Activated naive CD8-positive, alpha-beta T cell treated with anti-CD3 and anti-CD28 coated beads for 36 hours (primary cell): ENCODE results near the gene SRSF11. TPM values are rescaled to one million over a fixed set of nuclear protein-coding genes. Genes with fewer than 3 reads are reported as not detected.

Experiments used
- DNase-seq: peaks from one replicate; pipeline ENCODE4 v3.0.0; 2021
- H3K27ac Mint-ChIP-seq: one replicate; pipeline ENCODE4 v1.8.0; 2022; ENCODE audit warnings: mild to moderate bottlenecking, moderate library complexity, mixed read lengths
- H3K27me3 Mint-ChIP-seq: one replicate; pipeline ENCODE4 v1.8.0; 2022; ENCODE audit warnings: mild to moderate bottlenecking, mixed read lengths
- H3K36me3 Mint-ChIP-seq: one replicate; pipeline ENCODE4 v1.8.0; 2021; ENCODE audit warnings: mild to moderate bottlenecking, mixed read lengths
- H3K4me1 Mint-ChIP-seq: one replicate; pipeline ENCODE4 v1.8.0; 2021; ENCODE audit warnings: mixed read lengths
- H3K4me3 Mint-ChIP-seq: one replicate; pipeline ENCODE4 v1.8.0; 2022; ENCODE audit warnings: mild to moderate bottlenecking, moderate library complexity, mixed read lengths
- H3K9me3 Mint-ChIP-seq: one replicate; pipeline ENCODE4 v1.8.0; 2022; ENCODE audit warnings: mixed read lengths
- total RNA-seq, 2 experiments: library from RNA; stranded (reverse); gene quantifications; one replicate each; pipeline ENCODE4 v1.2.3, GENCODE V29; 2021

The SRSF11 gene
- total RNA-seq, 2 experiments from 2014 or later: 187 to 190 TPM

DNA sequence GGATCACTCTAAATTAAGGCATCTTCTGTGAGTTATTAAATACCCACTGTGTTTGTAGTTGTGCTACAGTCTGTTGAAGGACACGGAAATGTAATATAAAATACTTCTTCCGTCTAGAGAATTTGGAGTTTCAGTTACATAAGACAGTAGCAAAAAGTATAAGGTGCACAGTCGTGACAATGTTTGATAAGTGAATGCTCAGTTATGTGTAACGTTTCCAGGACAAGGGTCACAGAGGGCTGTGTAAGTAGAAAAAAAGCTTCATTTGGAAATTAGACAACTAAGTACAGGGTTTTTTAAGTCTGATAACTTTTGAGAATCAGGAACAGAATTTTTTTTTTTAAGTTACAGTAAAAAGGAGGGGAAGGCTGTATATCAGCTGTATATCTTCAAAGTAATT is 27.5 kb downstream of the SRSF11 start:
- Mint-ChIP-seq H3K27me3 (no peaks in the 10 kb centered on the region), H3K27ac (peak overlapping the region; percentile 59), H3K4me3 (no peak overlapping the region), H3K36me3 (peaks cover 47% of the 10 kb centered on the region), H3K9me3 (no peaks in the 10 kb centered on the region), H3K4me1 (peaks cover 21% of the 10 kb centered on the region)
- no peak for DNase-seq

GRCh38 chr1:70256664-70257063 is 35.5 kb downstream of the SRSF11 start:
- no peak for DNase-seq
- no peak overlapping the region for H3K27ac Mint-ChIP-seq

GRCh38 chr1:70264839-70265238 is 43.7 kb downstream of the SRSF11 start:
- no peak for DNase-seq
- Mint-ChIP-seq H3K4me1 (no peaks in the 10 kb centered on the region), H3K9me3 (peaks cover 7% of the 10 kb centered on the region), H3K27me3 (no peaks in the 10 kb centered on the region), H3K36me3 (peaks cover 25% of the 10 kb centered on the region), H3K27ac (no peak overlapping the region), H3K4me3 (no peak overlapping the region)

More at GRCh38 chr1:70256664-70257063, 35.5 kb downstream of the SRSF11 start:
- Mint-ChIP-seq H3K36me3 (peaks cover 7% of the 10 kb centered on the region), H3K4me3 (no peak overlapping the region), H3K27me3 (no peaks in the 10 kb centered on the region), H3K4me1 (no peaks in the 10 kb centered on the region), H3K9me3 (no peaks in the 10 kb centered on the region)

- no peak for DNase-seq
- H3K4me1 Mint-ChIP-seq: no peaks in the 10 kb centered on the region
- peaks cover 26% of the 10 kb centered on the region for H3K36me3 Mint-ChIP-seq
- no peak overlapping the region for H3K27ac Mint-ChIP-seq
- no peak overlapping the region for H3K4me3 Mint-ChIP-seq
- peaks cover 7% of the 10 kb centered on the region for H3K9me3 Mint-ChIP-seq
- H3K27me3 Mint-ChIP-seq: no peaks in the 10 kb centered on the region
Observed at GRCh38 chr1:70265946-70266345, 44.8 kb downstream of the SRSF11 start.

DNA sequence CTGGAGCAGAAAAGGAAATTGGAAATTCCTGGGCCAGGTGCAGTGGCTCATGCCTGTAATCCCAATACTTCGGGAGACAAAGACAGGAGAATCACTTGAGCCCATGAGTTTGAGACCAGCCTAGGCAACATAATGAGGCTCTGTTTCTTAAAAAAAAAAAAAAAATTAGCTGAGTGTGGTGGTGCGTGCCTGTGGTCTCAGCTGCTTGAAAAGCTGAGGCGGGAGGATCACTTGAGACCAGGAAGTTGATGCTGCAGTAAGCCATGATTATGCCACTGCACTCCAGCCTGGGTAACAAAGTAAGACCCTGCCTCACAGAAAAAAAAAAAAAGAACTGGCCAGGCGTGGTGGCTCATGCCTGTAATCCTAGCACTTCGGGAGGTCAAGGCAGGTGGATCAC is 56.7 kb downstream of the SRSF11 start:
- H3K36me3 Mint-ChIP-seq: peaks cover 11% of the 10 kb centered on the region
- H3K4me3 Mint-ChIP-seq: no peak overlapping the region
- no peak overlapping the region for H3K27ac Mint-ChIP-seq
- DNase-seq: no peak
- no peaks in the 10 kb centered on the region for H3K9me3 Mint-ChIP-seq
- H3K4me1 Mint-ChIP-seq: no peaks in the 10 kb centered on the region
- no peaks in the 10 kb centered on the region for H3K27me3 Mint-ChIP-seq

GRCh38 chr1:70278710-70279109 is 57.5 kb downstream of the SRSF11 start:
- no peaks in the 10 kb centered on the region for H3K4me1 Mint-ChIP-seq
- no peaks in the 10 kb centered on the region for H3K27me3 Mint-ChIP-seq
- DNase-seq: no peak
- no peak overlapping the region for H3K27ac Mint-ChIP-seq
- H3K9me3 Mint-ChIP-seq: no peaks in the 10 kb centered on the region
- peaks cover 8% of the 10 kb centered on the region for H3K36me3 Mint-ChIP-seq
- H3K4me3 Mint-ChIP-seq: no peak overlapping the region

- Mint-ChIP-seq H3K36me3 (peaks cover 11% of the 10 kb centered on the region), H3K9me3 (no peaks in the 10 kb centered on the region), H3K27me3 (no peaks in the 10 kb centered on the region), H3K27ac (no peak overlapping the region), H3K4me1 (no peaks in the 10 kb centered on the region), H3K4me3 (no peak overlapping the region)
- no peak for DNase-seq
Observed at GRCh38 chr1:70284366-70284765, 63.2 kb downstream of the SRSF11 start.

DNA sequence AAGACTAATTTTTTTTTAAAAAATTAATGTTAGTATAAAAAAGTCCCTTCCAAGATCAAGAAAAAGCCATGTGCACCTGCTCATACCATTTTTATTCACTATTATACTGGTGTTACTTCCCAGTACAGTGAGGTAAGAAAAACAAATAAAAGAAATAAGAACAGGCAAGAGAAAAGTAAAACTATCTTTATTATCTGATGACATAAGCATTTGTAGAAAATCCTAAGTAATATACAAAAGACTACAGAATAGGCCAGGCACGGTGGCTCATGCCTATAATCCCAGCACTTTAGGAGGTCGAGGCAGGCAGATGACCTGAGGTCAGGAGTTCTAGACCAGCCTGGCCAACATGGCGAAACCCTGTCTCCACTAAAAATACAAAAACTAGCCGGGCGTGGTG is 65.3 kb downstream of the SRSF11 start:
- Mint-ChIP-seq H3K27ac (no peak overlapping the region), H3K9me3 (no peaks in the 10 kb centered on the region), H3K36me3 (peaks cover 7% of the 10 kb centered on the region), H3K4me3 (no peak overlapping the region), H3K27me3 (no peaks in the 10 kb centered on the region), H3K4me1 (no peaks in the 10 kb centered on the region)
- DNase-seq: no peak

- Mint-ChIP-seq H3K27me3 (no peaks in the 10 kb centered on the region), H3K4me3 (no peak overlapping the region), H3K9me3 (no peaks in the 10 kb centered on the region), H3K27ac (no peak overlapping the region), H3K4me1 (no peaks in the 10 kb centered on the region), H3K36me3 (peaks cover 9% of the 10 kb centered on the region)
- DNase-seq: no peak
Observed at GRCh38 chr1:70288166-70288565, 67.0 kb downstream of the SRSF11 start.

DNA sequence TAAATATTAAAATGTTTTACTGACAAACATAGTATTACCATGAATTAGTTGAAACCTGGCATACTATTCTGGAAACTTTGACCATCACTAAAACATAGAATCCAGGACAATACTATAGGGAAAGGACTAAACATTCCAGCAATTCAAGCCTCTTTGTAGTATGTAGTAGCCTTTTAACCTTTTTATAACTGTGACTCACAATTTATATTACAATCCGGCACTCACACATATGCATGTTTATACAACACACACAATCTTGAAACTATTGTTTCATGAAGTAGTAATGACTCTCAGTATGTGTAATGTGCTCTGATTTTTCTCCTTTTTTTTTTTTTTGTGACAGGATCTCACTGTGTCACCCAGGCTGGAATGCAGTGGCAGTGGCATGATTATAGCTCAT is 69.0 kb downstream of the SRSF11 start:
- peaks cover 16% of the 10 kb centered on the region for H3K36me3 Mint-ChIP-seq
- no peak overlapping the region for H3K4me3 Mint-ChIP-seq
- no peak for DNase-seq
- H3K27ac Mint-ChIP-seq: no peak overlapping the region
- no peaks in the 10 kb centered on the region for H3K4me1 Mint-ChIP-seq
- no peaks in the 10 kb centered on the region for H3K27me3 Mint-ChIP-seq
- no peaks in the 10 kb centered on the region for H3K9me3 Mint-ChIP-seq

DNA sequence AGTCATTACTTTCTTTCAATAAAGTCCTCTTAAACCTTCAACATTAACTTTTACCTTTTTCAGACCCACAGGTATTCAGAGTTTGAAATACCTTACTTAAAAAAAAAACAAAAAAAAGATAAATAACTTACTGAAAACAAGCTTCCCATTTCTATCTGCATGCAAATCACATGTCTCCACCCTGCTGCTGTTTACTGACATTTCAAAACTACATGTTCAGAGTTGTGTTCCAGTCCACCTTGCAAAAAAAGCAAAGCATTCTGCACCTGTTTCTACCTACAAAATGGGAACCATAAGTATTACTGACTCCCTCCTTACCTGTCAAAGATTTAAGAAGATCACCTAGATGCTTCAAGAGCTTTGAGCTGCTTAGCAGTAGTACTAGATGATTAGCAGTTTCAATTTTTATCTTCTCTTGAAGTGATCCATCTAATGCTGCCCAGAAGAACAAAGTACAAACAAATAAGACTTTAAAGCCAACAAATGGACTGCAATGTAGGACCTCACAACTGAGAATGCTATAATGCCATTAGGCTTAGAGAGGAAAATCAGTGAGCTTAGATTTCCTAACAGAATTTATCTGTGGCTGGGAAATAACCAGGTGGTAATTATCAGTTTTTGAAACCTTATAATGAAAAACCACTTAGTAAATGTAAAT is 72.1 kb downstream of the SRSF11 start:
- no peak for DNase-seq
- Mint-ChIP-seq H3K27me3 (no peaks in the 10 kb centered on the region), H3K36me3 (peaks cover 16% of the 10 kb centered on the region), H3K27ac (no peak overlapping the region), H3K9me3 (no peaks in the 10 kb centered on the region), H3K4me3 (no peak overlapping the region), H3K4me1 (no peaks in the 10 kb centered on the region)

- no peaks in the 10 kb centered on the region for H3K27me3 Mint-ChIP-seq
- H3K4me3 Mint-ChIP-seq: no peak overlapping the region
- H3K36me3 Mint-ChIP-seq: peaks cover 20% of the 10 kb centered on the region
- no peak for DNase-seq
- no peak overlapping the region for H3K27ac Mint-ChIP-seq
- H3K4me1 Mint-ChIP-seq: no peaks in the 10 kb centered on the region
- H3K9me3 Mint-ChIP-seq: no peaks in the 10 kb centered on the region
Observed at GRCh38 chr1:70295749-70296148, 74.6 kb downstream of the SRSF11 start.

GRCh38 chr1:70299472-70299871 is 78.3 kb downstream of the SRSF11 start:
- no peak for DNase-seq
- no peaks in the 10 kb centered on the region for H3K9me3 Mint-ChIP-seq
- peaks cover 16% of the 10 kb centered on the region for H3K36me3 Mint-ChIP-seq
- no peak overlapping the region for H3K27ac Mint-ChIP-seq
- no peaks in the 10 kb centered on the region for H3K27me3 Mint-ChIP-seq
- no peak overlapping the region for H3K4me3 Mint-ChIP-seq
- H3K4me1 Mint-ChIP-seq: no peaks in the 10 kb centered on the region

Other genes with a start within 250 kb of the SRSF11 start
- 10 to 100 TPM; 22.5 to 23.6 TPM for gene LRRC40, start 15.8 kb upstream of the SRSF11 start, total RNA-seq
- 10 to 100 TPM; 18.9 to 19.7 TPM for gene ANKRD13C, start 133.3 kb downstream of the SRSF11 start, total RNA-seq
- gene CTH, start 189.9 kb downstream of the SRSF11 start, total RNA-seq: 10 to 100 TPM; 12.9 to 13.9 TPM